Measurements from ENCODE around the gene PIERCE2.

The PIERCE2 gene

GRCh38 chr15:55408012-55408928 lies at the start of gene PIERCE2, which contains the start of gene CCPG1:
TSS of gene PIERCE2 (plus strand) at chr15:55408495. CDS start at chr15:55408769, 274 bp downstream.
TSS of gene CCPG1 (minus strand) at chr15:55408359. CDS start at chr15:55389424, 18,935 bp downstream.
- Histone ChIP-seq H3K9ac (ENCODE audit: low read length) (peak within 1 kb of the TSS; percentile 79), H3K27ac (ENCODE audit: low read depth, low read length, poor library complexity, severe bottlenecking) (peak within 1 kb of the TSS; percentile 80), H3K4me2 (ENCODE audit: low read length) (peak within 1 kb of the TSS; percentile 72), H3K9me2 (ENCODE audit: low read depth, low read length) (no peaks in the 10 kb centered on the region), H3F3A (ENCODE audit: insufficient read depth, low read length) (no peaks in the 10 kb centered on the region), H2AFZ (ENCODE audit: low read length) (peak within 1 kb of the TSS; percentile 62; the same call in 1 of the 2 replicates), H4K20me1 (ENCODE audit: insufficient read depth, low read length) (no peaks in the 10 kb centered on the region), H3K4me3 (ENCODE audit: low read depth, low read length, poor library complexity, severe bottlenecking) (peak within 1 kb of the TSS; percentile 78), H3K4me1 (ENCODE audit: insufficient read depth, low read length, severe bottlenecking) (peaks cover 48% of the 10 kb centered on the region), H3K36me3 (ENCODE audit: insufficient read depth, low read length) (no peaks in the 10 kb centered on the region), H3K79me2 (ENCODE audit: insufficient read depth, low read length) (peaks cover 12% of the 10 kb centered on the region), H3K27me3 (ENCODE audit: insufficient read depth, low read length) (no peaks in the 10 kb centered on the region), H3K9me3 (ENCODE audit: low read length) (no peaks in the 10 kb centered on the region)
- TF ChIP-seq CTCF (IDR thresholded peaks at IDR 0.05; ENCODE audit: low read length) (peak; percentile 67), EZH2 (IDR thresholded peaks at IDR 0.05; ENCODE audit: borderline replicate concordance, low read length) (no peak)

GRCh38 chr15:55360256-55360655 lies 48.0 kb upstream of the PIERCE2 start:
- Histone ChIP-seq H3K9ac (ENCODE audit: low read length) (no peak overlapping the region), H3K9me3 (ENCODE audit: low read length) (no peaks in the 10 kb centered on the region), H3K4me2 (ENCODE audit: low read length) (no peak overlapping the region), H4K20me1 (ENCODE audit: insufficient read depth, low read length) (no peaks in the 10 kb centered on the region), H3F3A (ENCODE audit: insufficient read depth, low read length) (no peaks in the 10 kb centered on the region), H3K79me2 (ENCODE audit: insufficient read depth, low read length) (no peaks in the 10 kb centered on the region), H3K27ac (ENCODE audit: low read depth, low read length, poor library complexity, severe bottlenecking) (no peak overlapping the region), H3K27me3 (ENCODE audit: insufficient read depth, low read length) (no peaks in the 10 kb centered on the region), H3K4me3 (ENCODE audit: low read depth, low read length, poor library complexity, severe bottlenecking) (no peak overlapping the region), H3K9me2 (ENCODE audit: low read depth, low read length) (no peaks in the 10 kb centered on the region), H3K36me3 (ENCODE audit: insufficient read depth, low read length) (peaks cover 13% of the 10 kb centered on the region; the same call in 1 of the 2 replicates), H2AFZ (ENCODE audit: low read length) (no peak overlapping the region), H3K4me1 (ENCODE audit: insufficient read depth, low read length, severe bottlenecking) (no peaks in the 10 kb centered on the region)
- TF ChIP-seq CTCF (IDR thresholded peaks at IDR 0.05; ENCODE audit: low read length) (no peak), EZH2 (IDR thresholded peaks at IDR 0.05; ENCODE audit: borderline replicate concordance, low read length) (no peak)

- H3K27me3 ChIP-seq (ENCODE audit: insufficient read depth, low read length): no peaks in the 10 kb centered on the region
- H3K4me2 ChIP-seq (ENCODE audit: low read length): no peak overlapping the region
- H3K36me3 ChIP-seq (ENCODE audit: insufficient read depth, low read length): peaks cover 5% of the 10 kb centered on the region; the same call in 1 of the 2 replicates
- no peaks in the 10 kb centered on the region for H3K4me1 ChIP-seq (ENCODE audit: insufficient read depth, low read length, severe bottlenecking)
- H3F3A ChIP-seq (ENCODE audit: insufficient read depth, low read length): no peaks in the 10 kb centered on the region
- no peak overlapping the region for H3K9ac ChIP-seq (ENCODE audit: low read length)
- H3K9me3 ChIP-seq (ENCODE audit: low read length): no peaks in the 10 kb centered on the region
- H3K4me3 ChIP-seq (ENCODE audit: low read depth, low read length, poor library complexity, severe bottlenecking): no peak overlapping the region
- TF ChIP-seq CTCF (IDR thresholded peaks at IDR 0.05; ENCODE audit: low read length) (no peak), EZH2 (IDR thresholded peaks at IDR 0.05; ENCODE audit: borderline replicate concordance, low read length) (no peak)
- no peaks in the 10 kb centered on the region for H4K20me1 ChIP-seq (ENCODE audit: insufficient read depth, low read length)
- H2AFZ ChIP-seq (ENCODE audit: low read length): no peak overlapping the region
- no peak overlapping the region for H3K27ac ChIP-seq (ENCODE audit: low read depth, low read length, poor library complexity, severe bottlenecking)
- H3K9me2 ChIP-seq (ENCODE audit: low read depth, low read length): no peaks in the 10 kb centered on the region
- H3K79me2 ChIP-seq (ENCODE audit: insufficient read depth, low read length): no peaks in the 10 kb centered on the region
Measured at GRCh38 chr15:55361048-55361447, 47.2 kb upstream of the PIERCE2 start.
